ENCODE results near the gene PLCG2.
"Not testable (repeated sequence)": the region's sequence is repeated elsewhere in the genome, so short reads cannot be mapped to it uniquely, and the experiment has no call there.

Gene PLCG2

GRCh38 chr16:81921085-81921814 is 142.2 kb downstream of the PLCG2 start:
- DNase-seq, result no peak

GRCh38 chr16:81921843-81922584 is 142.9 kb downstream of the PLCG2 start:
- no peak for DNase-seq

GRCh38 chr16:81923296-81923695 is 144.2 kb downstream of the PLCG2 start:
- DNase-seq, result no peak

GRCh38 chr16:81925016-81925415 is 145.9 kb downstream of the PLCG2 start:
- no peak for DNase-seq

- no peak for DNase-seq
Measured at GRCh38 chr16:81926036-81926435, 146.9 kb downstream of the PLCG2 start.

- no peak for DNase-seq
Measured at GRCh38 chr16:81927561-81928185, 148.6 kb downstream of the PLCG2 start.

- no peak for DNase-seq
Measured at GRCh38 chr16:81928271-81928918, 149.3 kb downstream of the PLCG2 start.

GRCh38 chr16:81928975-81929374 is 149.9 kb downstream of the PLCG2 start:
- no peak for DNase-seq

- DNase-seq, result no peak
Measured at GRCh38 chr16:81929841-81930240, 150.8 kb downstream of the PLCG2 start.

GRCh38 chr16:81931927-81932326 is 152.8 kb downstream of the PLCG2 start:
- no peak for DNase-seq

- DNase-seq, result no peak
Measured at GRCh38 chr16:81932668-81933067, 153.6 kb downstream of the PLCG2 start.

GRCh38 chr16:81933361-81933760 is 154.3 kb downstream of the PLCG2 start:
- DNase-seq, result no peak

- DNase-seq, result not testable (repeated sequence)
Measured at GRCh38 chr16:81934711-81935110, 155.6 kb downstream of the PLCG2 start.

GRCh38 chr16:81936209-81937000 is 157.3 kb downstream of the PLCG2 start:
- DNase-seq, result no peak

- DNase-seq, result no peak
Measured at GRCh38 chr16:81937305-81938038, 158.4 kb downstream of the PLCG2 start.

GRCh38 chr16:81938326-81939163 is 159.5 kb downstream of the PLCG2 start:
- DNase-seq, result no peak

- DNase-seq, result no peak
Measured at GRCh38 chr16:81939164-81940056, 160.3 kb downstream of the PLCG2 start.

- DNase-seq, result no peak
Measured at GRCh38 chr16:81940781-81941560, 161.9 kb downstream of the PLCG2 start.

- no peak for DNase-seq
Measured at GRCh38 chr16:81942007-81942601, 163.0 kb downstream of the PLCG2 start.

Data from GDM1 (cell line).